AG20443 (cell line): ENCODE measurements around the gene LRRC4.

Experiments
- DNase-seq: peaks from one replicate; pipeline ENCODE4 v3.0.0; 2012; ENCODE audit warnings: low spot score, mixed read lengths

The LRRC4 gene

GRCh38 chr7:128006550-128007302 lies 24.5 kb downstream of the LRRC4 start:
- no peak for DNase-seq

- DNase-seq = no peak
These were observed 25.5 kb downstream of the LRRC4 start for GRCh38 chr7:128005759-128006159.

DNA sequence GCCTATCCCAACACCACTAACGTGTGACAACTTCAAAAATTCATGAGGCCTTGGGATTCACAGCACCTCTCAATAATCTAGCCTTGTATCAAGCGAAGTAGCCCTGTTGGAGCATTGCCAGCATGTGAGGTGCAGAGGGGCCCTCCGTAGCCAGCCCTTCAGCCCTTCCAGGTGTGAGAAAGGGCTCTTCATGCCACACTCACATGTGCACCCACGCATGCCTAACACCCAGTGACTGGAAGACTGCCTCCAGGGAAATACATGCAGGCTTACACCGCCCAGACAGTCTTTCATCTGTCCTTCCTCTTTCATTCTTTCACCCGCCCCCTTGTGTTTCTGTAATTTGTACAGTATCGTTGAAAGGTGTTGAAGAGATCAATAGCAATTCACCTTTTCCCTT lies 26.1 kb downstream of the LRRC4 start:
- DNase-seq = no peak

- DNase-seq = no peak
These were observed 26.6 kb downstream of the LRRC4 start for GRCh38 chr7:128004623-128005022.

DNA sequence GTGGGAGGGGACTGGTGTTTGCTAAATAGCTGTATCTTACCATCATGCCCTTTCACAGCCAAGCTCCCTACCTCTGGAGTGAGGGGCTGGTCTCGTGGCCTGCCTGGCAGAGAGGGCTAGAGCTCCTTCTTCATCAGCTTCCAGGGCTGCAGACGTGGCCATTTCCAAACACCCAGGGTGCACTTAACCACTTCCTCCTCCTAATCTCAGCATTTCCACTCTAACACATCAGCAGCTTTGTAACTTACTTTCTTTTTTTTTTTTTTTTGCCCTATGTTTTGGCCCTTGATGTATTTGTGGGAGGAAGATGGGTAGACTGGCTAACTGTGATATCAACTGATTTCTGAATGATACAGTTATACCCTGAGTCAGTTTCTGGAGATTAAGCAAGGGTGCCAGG lies 27.4 kb downstream of the LRRC4 start:
- DNase-seq = no peak

- DNase-seq = no peak
These were observed 28.1 kb downstream of the LRRC4 start for GRCh38 chr7:128003167-128003566.

DNA sequence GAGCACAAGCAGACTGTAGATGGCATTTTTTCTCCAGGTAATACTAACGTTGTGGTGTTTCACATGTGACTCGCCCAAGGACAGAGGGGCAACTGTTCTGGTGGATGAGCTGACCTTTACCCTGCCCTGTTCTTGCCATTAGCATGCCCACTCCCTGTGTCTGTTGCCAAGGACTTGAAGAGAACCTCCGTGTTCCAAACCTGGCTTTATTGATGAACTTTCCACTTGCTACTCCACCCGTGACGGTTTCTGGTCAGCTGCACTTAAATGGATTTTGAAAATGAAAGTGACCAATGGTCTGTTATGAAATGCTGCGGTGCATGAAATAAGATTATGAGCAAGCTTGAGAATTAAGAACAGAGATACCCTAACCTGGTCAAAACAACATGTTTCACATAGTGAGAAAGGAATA lies 30.4 kb downstream of the LRRC4 start:
- no peak for DNase-seq

GRCh38 chr7:128000048-128000447 lies 31.2 kb downstream of the LRRC4 start:
- no peak for DNase-seq

DNA sequence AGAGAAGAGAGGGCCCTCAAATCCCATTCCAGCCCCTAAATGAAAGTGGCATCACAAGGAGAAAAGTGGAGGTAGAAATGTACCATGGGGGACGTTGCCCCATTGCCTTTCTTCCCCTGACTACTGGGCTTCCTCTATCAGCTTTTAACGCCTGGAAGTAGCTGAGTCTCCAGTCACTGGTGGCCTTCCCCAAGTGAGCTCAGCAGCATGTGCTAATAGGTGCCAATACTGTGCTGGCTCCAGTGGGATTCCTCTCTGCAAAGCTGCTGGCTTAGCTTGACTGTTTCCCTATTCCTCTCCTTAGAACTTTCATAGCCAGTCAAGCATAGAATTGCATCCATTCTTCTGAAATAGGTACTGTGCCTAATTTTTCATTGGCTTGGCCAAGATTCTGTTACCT lies 32.6 kb downstream of the LRRC4 start:
- no peak for DNase-seq

DNA sequence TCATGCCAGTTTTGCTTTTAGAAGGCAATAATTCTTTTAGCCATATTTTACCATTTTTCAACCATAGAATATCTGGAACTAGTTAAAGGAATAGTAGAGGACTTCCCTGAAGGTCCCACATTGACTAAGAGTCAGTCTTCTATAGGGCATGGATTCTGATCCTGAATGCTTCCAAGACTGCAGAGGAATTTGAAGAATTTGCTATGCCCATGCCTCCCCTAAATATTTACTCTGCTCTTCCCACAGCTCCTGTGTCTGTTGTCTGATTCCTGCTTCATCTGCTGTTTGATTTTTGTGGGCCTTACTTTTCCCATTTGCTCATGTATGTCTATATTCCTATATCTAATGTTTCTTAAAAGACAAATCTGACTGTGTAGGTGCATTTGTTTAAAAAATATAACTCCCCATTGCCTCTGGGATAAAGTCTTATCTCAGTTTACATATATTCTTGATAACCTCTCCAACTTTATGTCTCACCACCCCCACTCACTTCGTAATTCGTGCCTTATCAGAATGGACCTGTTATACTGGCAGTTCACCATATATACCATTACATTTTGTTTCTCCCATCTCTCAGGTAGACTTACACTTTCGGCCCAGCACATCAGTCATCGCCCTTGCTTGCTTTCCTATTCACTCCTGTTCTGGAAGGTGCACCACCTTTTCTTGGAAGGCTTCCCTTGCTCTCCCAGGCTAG lies 33.9 kb downstream of the LRRC4 start:
- peak; percentile 43 for DNase-seq

DNA sequence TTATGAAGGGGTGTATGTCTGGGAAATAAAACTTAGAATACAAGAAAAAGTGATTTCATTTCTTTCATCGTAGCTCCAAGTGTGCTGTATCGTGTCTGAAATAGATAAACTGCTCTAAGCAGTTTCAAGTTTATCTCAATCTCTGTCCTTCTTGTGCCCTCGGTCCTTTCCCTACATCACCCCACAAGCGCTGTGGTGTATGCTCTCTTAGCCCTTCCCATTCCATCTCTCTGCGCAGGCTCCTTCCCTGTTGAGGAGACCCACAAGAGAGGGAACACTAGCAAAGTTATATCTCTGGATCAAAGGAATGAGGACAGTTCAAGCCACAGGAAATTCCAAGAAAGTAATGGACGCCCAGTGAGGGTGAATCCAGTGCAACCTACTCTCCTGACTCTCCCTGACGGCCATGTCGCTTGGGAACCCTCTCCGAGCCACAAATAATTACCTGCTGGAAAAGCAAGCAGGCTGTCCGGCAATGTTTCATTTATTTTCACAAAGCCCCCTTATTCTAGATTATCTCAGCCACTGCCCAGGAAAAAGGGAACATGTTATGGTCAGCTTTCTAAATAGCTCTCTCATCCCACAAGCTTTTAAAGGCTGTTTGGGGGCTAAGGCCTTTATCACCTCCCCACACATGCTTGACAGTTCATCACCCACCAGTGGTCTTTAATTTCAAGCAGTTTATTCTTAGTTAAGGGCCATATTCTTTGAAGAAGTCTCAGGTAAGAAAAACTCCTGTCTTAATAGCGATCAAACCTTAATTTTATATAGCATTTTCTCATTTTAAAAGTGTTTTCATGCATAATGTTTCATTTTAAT lies 34.8 kb downstream of the LRRC4 start:
- DNase-seq = no peak

DNA sequence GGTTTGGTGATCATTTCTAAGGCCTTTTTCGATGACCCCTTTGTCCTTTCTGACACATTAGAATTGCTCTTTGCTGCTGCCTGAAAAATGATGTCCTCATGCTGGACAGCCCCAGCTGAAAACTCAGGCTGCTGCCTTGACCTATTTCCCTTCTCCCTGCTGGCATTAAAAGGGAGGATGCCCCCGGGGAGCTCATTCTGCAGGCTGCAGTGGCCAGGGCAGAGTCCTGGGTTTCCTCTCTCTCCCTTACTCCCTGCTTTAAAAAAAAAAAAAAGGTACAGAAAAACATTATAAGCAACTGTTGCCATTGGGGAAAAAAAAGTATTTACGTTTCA lies 35.4 kb downstream of the LRRC4 start:
- peak; percentile 49 for DNase-seq

DNA sequence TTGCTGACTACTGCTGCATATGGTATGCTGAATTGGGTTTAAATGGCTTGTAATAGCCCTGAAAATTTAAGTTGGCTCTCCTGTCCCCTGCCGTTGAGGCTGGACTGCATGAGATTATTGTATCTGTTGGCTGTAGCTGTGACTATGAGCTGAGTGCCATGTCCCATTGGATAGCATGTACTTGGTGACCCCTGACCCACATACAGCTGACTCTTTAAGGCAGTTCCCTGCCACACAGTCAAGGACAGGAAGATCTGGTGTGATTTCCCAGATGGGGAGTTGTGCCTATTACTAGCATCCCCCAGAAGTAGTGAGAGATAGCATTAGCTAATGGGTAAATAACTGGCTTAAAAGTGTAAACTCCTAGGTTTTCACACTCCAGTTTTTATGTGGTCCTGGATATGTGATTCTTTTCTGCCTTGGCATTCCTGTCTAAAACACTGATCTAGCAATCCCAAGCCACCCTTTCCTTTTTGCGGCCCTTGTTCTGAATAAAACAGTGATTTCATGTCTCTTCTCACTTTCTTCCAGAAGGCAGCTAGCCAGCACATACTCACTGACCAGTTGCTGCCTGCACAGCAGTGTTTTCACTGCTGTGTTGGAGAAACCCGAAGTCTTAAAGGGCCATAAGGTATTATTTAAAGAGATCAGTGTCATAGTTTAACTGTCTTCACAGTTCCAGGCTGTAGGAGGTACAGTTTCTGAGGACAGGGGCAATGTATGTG lies 35.9 kb downstream of the LRRC4 start:
- DNase-seq = peak; percentile 69

DNA sequence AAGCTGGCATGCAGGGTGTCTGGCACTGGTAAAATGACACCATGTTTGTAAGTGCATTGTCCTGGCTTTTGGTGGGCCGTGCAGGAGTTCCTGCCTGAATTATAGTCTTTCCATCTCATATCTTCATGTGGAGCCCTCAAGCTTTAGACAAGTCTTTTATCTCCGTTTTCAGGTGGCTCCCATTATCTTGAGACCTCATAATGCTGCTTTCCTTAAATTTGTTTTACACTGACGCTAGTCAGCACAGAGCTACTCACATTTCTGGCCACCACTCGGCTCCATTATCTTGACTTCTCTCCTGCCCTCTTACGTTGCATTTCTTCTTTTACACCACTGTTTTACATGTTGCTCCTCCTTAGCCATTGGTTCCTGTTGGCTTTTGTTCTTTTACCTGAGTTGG lies 37.2 kb downstream of the LRRC4 start:
- DNase-seq = no peak

DNA sequence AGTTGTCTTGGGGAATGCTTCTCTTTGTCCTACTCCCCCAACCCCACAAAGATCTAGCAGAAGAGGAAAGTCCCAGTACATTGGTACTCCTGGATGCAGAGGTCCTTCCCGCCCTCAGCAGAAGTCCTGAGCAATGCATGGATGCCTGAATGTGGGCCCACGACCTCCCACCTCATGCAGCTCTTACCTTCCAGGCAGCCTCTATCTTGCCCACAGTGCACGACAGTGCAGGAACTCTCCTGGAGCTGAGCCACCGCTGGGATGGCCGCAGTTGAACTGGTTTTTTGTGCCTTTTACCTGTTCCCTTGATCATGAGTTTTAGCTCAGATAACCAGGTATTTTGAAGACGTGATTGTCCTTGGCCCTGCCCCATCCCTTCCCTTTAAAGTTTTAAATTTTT lies 37.9 kb downstream of the LRRC4 start:
- DNase-seq = no peak

DNA sequence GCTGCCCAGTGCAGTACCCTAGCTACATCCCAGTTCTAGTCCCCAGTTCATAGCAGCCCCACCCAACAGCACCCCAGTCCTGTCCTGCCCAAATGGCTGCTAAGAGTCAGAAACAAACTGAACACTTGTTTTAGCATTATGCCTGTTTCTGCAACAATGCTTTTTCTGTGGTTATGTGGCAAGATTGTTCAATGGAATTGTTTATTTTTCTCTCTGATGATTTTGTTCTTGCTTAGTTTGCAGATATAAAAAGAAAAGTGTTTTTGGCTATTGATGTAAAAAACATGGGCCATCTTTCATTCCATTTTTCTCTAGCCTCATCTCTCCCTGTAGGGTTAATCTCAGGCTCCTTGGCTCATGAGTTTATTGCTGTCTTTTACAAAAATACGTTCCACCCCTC lies 42.5 kb downstream of the LRRC4 start:
- DNase-seq = no peak

- no peak for DNase-seq
These were observed 44.4 kb downstream of the LRRC4 start for GRCh38 chr7:127986581-127987521.

DNA sequence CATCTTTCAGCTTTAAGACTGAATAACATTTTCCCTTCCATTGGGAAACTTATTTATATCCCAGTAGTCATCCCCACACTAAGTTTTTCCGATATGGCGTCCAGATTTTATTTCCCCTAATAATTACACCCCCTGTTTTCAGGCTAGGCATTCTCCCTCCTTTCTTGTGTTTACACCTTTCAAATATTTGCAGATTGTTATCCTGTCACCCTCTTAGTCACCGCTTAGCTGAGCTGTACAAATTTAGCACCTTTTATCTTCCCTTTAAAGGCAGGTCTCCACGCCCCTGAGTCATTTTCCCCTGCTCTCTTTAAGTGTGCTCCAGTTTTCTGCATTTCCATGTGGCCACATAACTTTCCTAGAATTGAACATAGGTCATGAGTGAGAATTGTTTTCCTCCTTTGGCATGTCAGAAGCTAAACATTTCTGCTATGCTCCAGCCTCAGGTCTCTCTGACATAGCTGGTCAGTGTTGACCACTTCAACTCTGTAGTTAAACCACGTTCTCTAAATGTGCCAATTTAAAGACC lies 47.4 kb downstream of the LRRC4 start:
- DNase-seq = no peak

GRCh38 chr7:127981965-127982364 lies 49.3 kb downstream of the LRRC4 start:
- no peak for DNase-seq

- DNase-seq = no peak
These were observed 50.3 kb downstream of the LRRC4 start for GRCh38 chr7:127980901-127981300.

GRCh38 chr7:127979728-127980126 lies 51.5 kb downstream of the LRRC4 start:
- no peak for DNase-seq
